MM.1S (cell line): ENCODE measurements around the gene GYPC.
"Not testable (repeated sequence)": the region's sequence is repeated elsewhere in the genome, so short reads cannot be mapped to it uniquely, and the experiment has no call there.

ENCODE experiments used
- DNase-seq: peaks from one replicate; pipeline ENCODE4 v3.0.0-alpha.2; 2015
- H2AFZ ChIP-seq: fragments of 300-600 bp; sonication (generic); 2 replicates; pipeline ENCODE4 v1.6.0; 2016; ENCODE audit warnings: antibody characterized with exemption, low read length
- H3F3A ChIP-seq: fragments of 300-600 bp; sonication (generic); 2 replicates; pipeline ENCODE4 v1.6.1; 2016; ENCODE audit warnings: mild to moderate bottlenecking, antibody characterized with exemption, low read length, moderate library complexity, mixed read lengths; ENCODE audit not compliant: insufficient read depth
- H3K27ac ChIP-seq: fragments of 300-600 bp; sonication (generic); 2 replicates; pipeline ENCODE4 v1.5.1; 2016; ENCODE audit warnings: mild to moderate bottlenecking, low read length
- H3K27me3 ChIP-seq: fragments of 300-600 bp; sonication (generic); replicated peaks from 2 replicates; pipeline ENCODE4 v1.6.0; 2016; ENCODE audit warnings: low read length; ENCODE audit not compliant: insufficient read depth
- H3K36me3 ChIP-seq: fragments of 300-600 bp; sonication (generic); replicated peaks from 2 replicates; pipeline ENCODE4 v1.6.1; 2016; ENCODE audit warnings: mild to moderate bottlenecking, low read length, mixed read lengths; ENCODE audit not compliant: insufficient read depth
- H3K4me1 ChIP-seq: fragments of 300-600 bp; sonication (generic); 2 replicates; pipeline ENCODE4 v1.6.1; 2016; ENCODE audit warnings: low read length, mixed read lengths
- H3K4me2 ChIP-seq: fragments of 300-600 bp; sonication (generic); 2 replicates; pipeline ENCODE4 v1.6.0; 2016; ENCODE audit warnings: low read depth, low read length
- H3K4me3 ChIP-seq: fragments of 300-600 bp; sonication (generic); 2 replicates; pipeline ENCODE4 v1.5.1; 2016; ENCODE audit warnings: low read length, mixed read lengths
- H3K79me2 ChIP-seq: fragments of 300-600 bp; sonication (generic); 2 replicates; pipeline ENCODE4 v1.6.1; 2016; ENCODE audit warnings: mixed run types, low read length, mixed read lengths
- H3K9ac ChIP-seq: fragments of 300-600 bp; sonication (generic); 2 replicates; pipeline ENCODE4 v1.6.1; 2016; ENCODE audit warnings: low read length, mixed read lengths
- H3K9me2 ChIP-seq: fragments of 300-600 bp; sonication (generic); replicated peaks from 2 replicates; pipeline ENCODE4 v1.6.1; 2016; ENCODE audit warnings: mild to moderate bottlenecking, low read length, mixed read lengths; ENCODE audit not compliant: insufficient read depth
- H3K9me3 ChIP-seq: fragments of 300-600 bp; sonication (generic); replicated peaks from 2 replicates; pipeline ENCODE4 v1.6.1; 2016; ENCODE audit warnings: mild to moderate bottlenecking, low read length, mixed read lengths; ENCODE audit not compliant: insufficient read depth
- H4K20me1 ChIP-seq: fragments of 300-600 bp; sonication (generic); 2 replicates; pipeline ENCODE4 v1.6.1; 2016; ENCODE audit warnings: mild to moderate bottlenecking, low read length, moderate library complexity, mixed read lengths; ENCODE audit not compliant: insufficient read depth
- CTCF ChIP-seq: fragments of 300-600 bp; sonication (generic); IDR thresholded peaks from 2 replicates; pipeline ENCODE4 v1.5.1; 2016; ENCODE audit warnings: antibody characterized with exemption, low read length, mixed read lengths
- EZH2 ChIP-seq: fragments of 300-600 bp; sonication (generic); optimal IDR thresholded peaks from 2 replicates; pipeline ENCODE3; 2017; ENCODE audit warnings: low read depth, mild to moderate bottlenecking, antibody characterized with exemption, low read length, mixed read lengths
- EZH2phosphoT487 ChIP-seq: fragments of 300-600 bp; sonication (generic); IDR thresholded peaks from 2 replicates; pipeline ENCODE4 v1.6.1; 2018; ENCODE audit warnings: antibody characterized with exemption, low read length

Gene GYPC

GRCh38 chr2:126637386-126637785 is 18.6 kb upstream of the GYPC start:
- H3F3A ChIP-seq = no peaks in the 10 kb centered on the region
- no peak overlapping the region for H3K9ac ChIP-seq
- DNase-seq = no peak
- H3K27me3 ChIP-seq = no peaks in the 10 kb centered on the region
- no peak overlapping the region for H3K4me2 ChIP-seq
- no peak for TF ChIP-seq CTCF
- no peak for TF ChIP-seq EZH2
- no peak for TF ChIP-seq EZH2phosphoT487
- H3K27ac ChIP-seq = no peak overlapping the region
- H3K36me3 ChIP-seq = no peaks in the 10 kb centered on the region
- no peak overlapping the region for H2AFZ ChIP-seq
- H3K79me2 ChIP-seq = no peaks in the 10 kb centered on the region
- no peaks in the 10 kb centered on the region for H3K9me2 ChIP-seq
- no peaks in the 10 kb centered on the region for H4K20me1 ChIP-seq
- no peak overlapping the region for H3K4me3 ChIP-seq
- no peaks in the 10 kb centered on the region for H3K4me1 ChIP-seq
- no peaks in the 10 kb centered on the region for H3K9me3 ChIP-seq

DNA sequence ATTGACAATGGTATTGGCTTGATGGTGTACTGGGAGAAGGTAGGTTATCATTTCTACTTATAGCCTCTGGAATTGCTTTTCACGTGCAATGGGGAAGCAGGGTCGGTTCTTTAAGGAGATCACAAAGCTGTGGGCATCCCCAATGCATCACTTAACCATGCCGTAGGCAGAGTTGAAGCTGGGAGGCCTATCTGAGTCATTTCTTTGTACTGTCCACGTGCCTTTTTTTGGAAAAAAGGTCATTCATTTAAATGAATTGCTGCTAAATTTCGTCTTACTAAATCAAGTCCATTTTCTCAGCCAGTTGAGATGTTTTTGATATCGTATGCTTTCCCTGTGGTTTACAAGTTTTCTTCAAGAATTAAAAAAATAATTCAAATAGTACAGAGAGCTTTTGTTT is 17.2 kb upstream of the GYPC start:
- Histone ChIP-seq H3K79me2 (no peaks in the 10 kb centered on the region), H3K4me3 (no peak overlapping the region), H3K27me3 (no peaks in the 10 kb centered on the region), H3K9ac (no peak overlapping the region), H3F3A (no peaks in the 10 kb centered on the region), H3K9me3 (no peaks in the 10 kb centered on the region), H3K36me3 (no peaks in the 10 kb centered on the region), H3K4me1 (no peaks in the 10 kb centered on the region), H2AFZ (no peak overlapping the region), H4K20me1 (no peaks in the 10 kb centered on the region), H3K4me2 (no peak overlapping the region), H3K27ac (no peak overlapping the region), H3K9me2 (no peaks in the 10 kb centered on the region)
- no peak for TF ChIP-seq EZH2phosphoT487
- no peak for TF ChIP-seq CTCF
- TF ChIP-seq EZH2 = no peak
- no peak for DNase-seq

DNA sequence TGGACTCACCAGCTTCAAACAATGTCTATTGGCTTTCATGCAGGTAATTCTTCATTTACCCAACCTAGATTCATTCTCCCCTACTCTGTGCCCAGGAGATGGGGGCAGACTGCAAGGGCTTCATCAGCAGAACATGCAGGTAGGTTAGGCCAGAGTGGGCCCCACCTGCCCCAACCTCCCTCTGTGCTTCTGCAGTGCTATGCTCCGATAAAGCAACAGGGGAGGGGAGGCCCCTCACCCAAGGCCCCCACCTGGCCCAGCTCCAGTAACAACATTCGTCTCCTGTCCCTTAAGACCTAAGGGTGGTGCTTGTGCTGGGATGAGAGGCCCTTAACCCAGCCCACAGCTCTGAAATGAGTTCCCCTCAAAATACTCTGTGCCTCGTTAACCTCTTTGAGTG is 16.7 kb upstream of the GYPC start:
- no peak overlapping the region for H3K27ac ChIP-seq
- no peaks in the 10 kb centered on the region for H3K9me3 ChIP-seq
- H3K9me2 ChIP-seq = no peaks in the 10 kb centered on the region
- no peaks in the 10 kb centered on the region for H3K4me1 ChIP-seq
- H3F3A ChIP-seq = no peaks in the 10 kb centered on the region
- no peaks in the 10 kb centered on the region for H3K36me3 ChIP-seq
- no peaks in the 10 kb centered on the region for H3K27me3 ChIP-seq
- H3K79me2 ChIP-seq = no peaks in the 10 kb centered on the region
- no peaks in the 10 kb centered on the region for H4K20me1 ChIP-seq
- no peak overlapping the region for H3K4me3 ChIP-seq
- no peak for DNase-seq
- no peak for TF ChIP-seq EZH2
- no peak for TF ChIP-seq CTCF
- TF ChIP-seq EZH2phosphoT487 = no peak
- no peak overlapping the region for H3K9ac ChIP-seq
- no peak overlapping the region for H3K4me2 ChIP-seq
- no peak overlapping the region for H2AFZ ChIP-seq

GRCh38 chr2:126641294-126641693 is 14.7 kb upstream of the GYPC start:
- H3K9me3 ChIP-seq, H3K4me1 ChIP-seq, H3K27ac ChIP-seq, H3F3A ChIP-seq, H3K9me2 ChIP-seq, H3K9ac ChIP-seq, H4K20me1 ChIP-seq, H2AFZ ChIP-seq, H3K4me2 ChIP-seq, H3K4me3 ChIP-seq, H3K36me3 ChIP-seq, DNase-seq, H3K27me3 ChIP-seq, H3K79me2 ChIP-seq: not testable (repeated sequence)
